PC-9 (cell line): ENCODE measurements around the gene LRP1B.

ENCODE experiments used
- EZH2 ChIP-seq: fragments of 200-600 bp; sonication (generic); IDR thresholded peaks from 2 replicates; pipeline ENCODE4 v1.8.0; 2017; ENCODE audit warnings: antibody characterized with exemption, low read depth
- TF ChIP-seq, protein P1 (sequence below): fragments of 200-600 bp; sonication (generic); conservative IDR thresholded peaks from 2 replicates; pipeline ENCODE4 v1.6.1; 2017; ENCODE audit warnings: mixed run types, antibody characterized with exemption, mild to moderate bottlenecking, moderate library complexity

- TF ChIP-seq, protein P1, sequence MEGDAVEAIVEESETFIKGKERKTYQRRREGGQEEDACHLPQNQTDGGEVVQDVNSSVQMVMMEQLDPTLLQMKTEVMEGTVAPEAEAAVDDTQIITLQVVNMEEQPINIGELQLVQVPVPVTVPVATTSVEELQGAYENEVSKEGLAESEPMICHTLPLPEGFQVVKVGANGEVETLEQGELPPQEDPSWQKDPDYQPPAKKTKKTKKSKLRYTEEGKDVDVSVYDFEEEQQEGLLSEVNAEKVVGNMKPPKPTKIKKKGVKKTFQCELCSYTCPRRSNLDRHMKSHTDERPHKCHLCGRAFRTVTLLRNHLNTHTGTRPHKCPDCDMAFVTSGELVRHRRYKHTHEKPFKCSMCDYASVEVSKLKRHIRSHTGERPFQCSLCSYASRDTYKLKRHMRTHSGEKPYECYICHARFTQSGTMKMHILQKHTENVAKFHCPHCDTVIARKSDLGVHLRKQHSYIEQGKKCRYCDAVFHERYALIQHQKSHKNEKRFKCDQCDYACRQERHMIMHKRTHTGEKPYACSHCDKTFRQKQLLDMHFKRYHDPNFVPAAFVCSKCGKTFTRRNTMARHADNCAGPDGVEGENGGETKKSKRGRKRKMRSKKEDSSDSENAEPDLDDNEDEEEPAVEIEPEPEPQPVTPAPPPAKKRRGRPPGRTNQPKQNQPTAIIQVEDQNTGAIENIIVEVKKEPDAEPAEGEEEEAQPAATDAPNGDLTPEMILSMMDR = no peak
- TF ChIP-seq EZH2 = no peak
These were observed 1814.5 kb downstream of the LRP1B start for GRCh38 chr2:140316345-140316744.
